PC-3 (cell line): ENCODE results near the gene NMNAT2.

Experiments used
- EZH2phosphoT487 ChIP-seq: fragments of 300-600 bp; sonication (generic); IDR thresholded peaks from 2 replicates; pipeline ENCODE4 v1.6.1; 2018; ENCODE audit warnings: mild to moderate bottlenecking, antibody characterized with exemption, low read length, borderline replicate concordance
- TF ChIP-seq, protein P1 (sequence below): fragments of 300-600 bp; sonication (generic); conservative IDR thresholded peaks from 2 replicates; pipeline ENCODE4 v1.5.1; 2017; ENCODE audit warnings: antibody characterized with exemption, low read depth, mild to moderate bottlenecking, low read length

GRCh38 chr1:183328371-183328770, 89.8 kb downstream of the NMNAT2 start:
- TF ChIP-seq, protein P1, sequence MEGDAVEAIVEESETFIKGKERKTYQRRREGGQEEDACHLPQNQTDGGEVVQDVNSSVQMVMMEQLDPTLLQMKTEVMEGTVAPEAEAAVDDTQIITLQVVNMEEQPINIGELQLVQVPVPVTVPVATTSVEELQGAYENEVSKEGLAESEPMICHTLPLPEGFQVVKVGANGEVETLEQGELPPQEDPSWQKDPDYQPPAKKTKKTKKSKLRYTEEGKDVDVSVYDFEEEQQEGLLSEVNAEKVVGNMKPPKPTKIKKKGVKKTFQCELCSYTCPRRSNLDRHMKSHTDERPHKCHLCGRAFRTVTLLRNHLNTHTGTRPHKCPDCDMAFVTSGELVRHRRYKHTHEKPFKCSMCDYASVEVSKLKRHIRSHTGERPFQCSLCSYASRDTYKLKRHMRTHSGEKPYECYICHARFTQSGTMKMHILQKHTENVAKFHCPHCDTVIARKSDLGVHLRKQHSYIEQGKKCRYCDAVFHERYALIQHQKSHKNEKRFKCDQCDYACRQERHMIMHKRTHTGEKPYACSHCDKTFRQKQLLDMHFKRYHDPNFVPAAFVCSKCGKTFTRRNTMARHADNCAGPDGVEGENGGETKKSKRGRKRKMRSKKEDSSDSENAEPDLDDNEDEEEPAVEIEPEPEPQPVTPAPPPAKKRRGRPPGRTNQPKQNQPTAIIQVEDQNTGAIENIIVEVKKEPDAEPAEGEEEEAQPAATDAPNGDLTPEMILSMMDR: no peak
- no peak for TF ChIP-seq EZH2phosphoT487
